ENCODE data around the gene CHRNA7. TPM values are rescaled to one million over a fixed set of nuclear protein-coding genes. Genes with fewer than 3 reads are reported as not detected.

CHRNA7 gene
- total RNA-seq, 2 donors from 2014 or later, result 3.9 to 5.2 TPM

DNA sequence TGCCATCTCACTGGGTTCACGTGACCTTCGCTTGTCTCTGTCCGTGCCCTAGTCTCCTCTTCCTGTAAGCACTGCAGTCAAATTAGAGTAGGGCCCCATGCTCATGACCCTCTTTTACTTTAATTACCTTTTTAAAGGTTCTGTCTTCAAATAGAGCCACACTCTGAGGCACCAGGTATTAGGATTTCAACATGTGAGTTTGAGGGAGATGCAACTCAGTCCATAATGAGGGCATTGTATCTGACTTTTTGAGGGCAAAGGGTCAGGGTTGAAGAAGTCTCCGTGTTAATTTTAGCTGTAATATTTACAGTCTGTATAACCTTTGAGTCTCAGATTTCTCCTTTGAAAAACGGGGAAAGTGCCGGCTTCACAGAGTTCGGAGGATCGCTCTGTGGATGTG, 82.9 kb downstream of the CHRNA7 start:
- no peak for DNase-seq
- Histone ChIP-seq H3K36me3 (no peaks in the 10 kb centered on the region), H3K27me3 (no peaks in the 10 kb centered on the region), H3K9me3 (no peaks in the 10 kb centered on the region), H3K27ac (no peak overlapping the region), H3K4me3 (no peak overlapping the region), H3K4me1 (no peaks in the 10 kb centered on the region), H3K9ac (ENCODE audit: low read depth in 2 of 2, low read length in 2 of 2) (no peak overlapping the region)
- intact Hi-C loops (cut with DNase I), result no loop called here
- TF ChIP-seq, protein P1, sequence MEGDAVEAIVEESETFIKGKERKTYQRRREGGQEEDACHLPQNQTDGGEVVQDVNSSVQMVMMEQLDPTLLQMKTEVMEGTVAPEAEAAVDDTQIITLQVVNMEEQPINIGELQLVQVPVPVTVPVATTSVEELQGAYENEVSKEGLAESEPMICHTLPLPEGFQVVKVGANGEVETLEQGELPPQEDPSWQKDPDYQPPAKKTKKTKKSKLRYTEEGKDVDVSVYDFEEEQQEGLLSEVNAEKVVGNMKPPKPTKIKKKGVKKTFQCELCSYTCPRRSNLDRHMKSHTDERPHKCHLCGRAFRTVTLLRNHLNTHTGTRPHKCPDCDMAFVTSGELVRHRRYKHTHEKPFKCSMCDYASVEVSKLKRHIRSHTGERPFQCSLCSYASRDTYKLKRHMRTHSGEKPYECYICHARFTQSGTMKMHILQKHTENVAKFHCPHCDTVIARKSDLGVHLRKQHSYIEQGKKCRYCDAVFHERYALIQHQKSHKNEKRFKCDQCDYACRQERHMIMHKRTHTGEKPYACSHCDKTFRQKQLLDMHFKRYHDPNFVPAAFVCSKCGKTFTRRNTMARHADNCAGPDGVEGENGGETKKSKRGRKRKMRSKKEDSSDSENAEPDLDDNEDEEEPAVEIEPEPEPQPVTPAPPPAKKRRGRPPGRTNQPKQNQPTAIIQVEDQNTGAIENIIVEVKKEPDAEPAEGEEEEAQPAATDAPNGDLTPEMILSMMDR (IDR thresholded peaks at IDR 0.05), result no peak

DNA sequence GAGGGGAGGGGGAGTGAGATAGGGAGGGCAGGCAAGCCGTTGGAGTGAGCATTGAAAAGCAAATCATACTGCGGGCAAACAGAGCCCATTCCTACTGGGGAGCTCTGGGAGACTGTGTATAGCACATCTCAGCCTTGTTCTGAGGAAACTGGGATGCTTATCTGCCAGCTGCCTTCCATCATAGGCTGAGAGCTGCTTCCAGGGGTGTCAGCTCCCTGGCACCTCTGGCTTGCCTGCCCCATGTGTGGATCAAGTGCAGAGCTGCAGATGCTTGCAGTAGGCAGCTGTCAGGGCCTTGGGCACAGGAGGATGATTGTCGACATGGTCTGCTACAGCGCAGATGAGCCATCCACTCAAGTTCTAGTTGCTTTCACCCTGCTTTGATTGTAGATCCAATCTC, 86.8 kb downstream of the CHRNA7 start:
- Histone ChIP-seq H3K9me3 (no peaks in the 10 kb centered on the region), H3K36me3 (no peaks in the 10 kb centered on the region), H3K9ac (ENCODE audit: low read depth in 2 of 2, low read length in 2 of 2) (no peak overlapping the region), H3K27ac (no peak overlapping the region), H3K4me1 (no peaks in the 10 kb centered on the region), H3K27me3 (no peaks in the 10 kb centered on the region), H3K4me3 (no peak overlapping the region)
- TF ChIP-seq, protein P1 (IDR thresholded peaks at IDR 0.05), result no peak
- DNase-seq, result no peak
- intact Hi-C loops (cut with DNase I), result no loop called here

DNA sequence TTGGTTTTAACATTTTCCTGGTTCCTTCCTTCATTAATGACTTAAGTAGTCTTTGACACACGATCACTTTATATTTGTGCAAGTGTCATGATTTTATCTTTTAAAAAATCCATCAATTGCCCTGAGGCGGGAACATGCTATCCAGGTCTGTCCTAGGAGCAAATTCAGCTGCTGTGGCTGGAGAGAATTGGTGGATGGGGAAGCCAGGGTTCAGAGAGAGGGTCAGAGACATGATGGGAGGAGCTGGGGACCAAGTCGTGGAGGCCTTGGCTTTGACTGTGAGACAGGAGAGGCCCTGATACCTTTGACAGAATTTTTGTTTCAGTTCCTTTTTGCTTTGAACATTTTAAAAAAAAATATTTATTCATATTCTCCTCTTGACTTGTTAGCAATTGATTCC, 89.0 kb downstream of the CHRNA7 start:
- Histone ChIP-seq H3K27me3 (no peaks in the 10 kb centered on the region), H3K9me3 (no peaks in the 10 kb centered on the region), H3K4me3 (no peak overlapping the region), H3K36me3 (no peaks in the 10 kb centered on the region), H3K9ac (ENCODE audit: low read depth in 2 of 2, low read length in 2 of 2) (no peak overlapping the region), H3K4me1 (no peaks in the 10 kb centered on the region), H3K27ac (no peak overlapping the region)
- DNase-seq, result no peak
- intact Hi-C loops (cut with DNase I), result no loop called here
- TF ChIP-seq, protein P1 (IDR thresholded peaks at IDR 0.05), result no peak

DNA sequence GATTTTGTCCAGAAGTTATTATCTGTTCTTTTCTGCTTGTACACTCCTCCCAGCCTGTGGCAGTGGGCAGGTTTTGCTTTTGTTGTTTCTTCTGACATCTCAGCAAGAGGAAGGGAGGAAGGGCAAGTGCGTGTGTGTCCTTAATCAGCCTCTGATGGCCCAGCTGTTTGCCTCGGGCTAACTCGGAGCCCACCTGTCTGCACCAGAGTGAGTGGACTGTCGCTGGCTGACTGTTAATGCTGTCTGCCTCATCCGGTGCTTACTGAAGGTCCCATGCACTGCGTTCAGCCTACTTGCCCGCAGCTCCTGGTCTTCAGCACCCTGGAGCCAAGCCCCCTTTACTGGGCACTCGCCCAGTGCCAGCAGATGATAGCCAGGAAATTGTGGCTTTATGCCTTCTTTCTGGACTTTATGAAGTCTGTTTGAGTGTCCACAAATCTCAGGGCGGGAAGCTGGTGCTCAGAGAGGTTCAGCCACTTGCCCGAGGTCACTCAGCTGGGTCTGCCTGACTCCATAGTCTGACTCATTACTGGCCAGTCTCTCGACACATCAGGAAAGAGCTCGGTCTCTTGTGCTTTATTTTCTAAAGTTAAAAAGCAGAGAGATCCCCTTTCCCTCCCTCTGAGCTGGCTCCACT, 89.5 kb downstream of the CHRNA7 start:
- no peaks in the 10 kb centered on the region for H3K27me3 ChIP-seq
- TF ChIP-seq, protein P1 (IDR thresholded peaks at IDR 0.05), result no peak

DNA sequence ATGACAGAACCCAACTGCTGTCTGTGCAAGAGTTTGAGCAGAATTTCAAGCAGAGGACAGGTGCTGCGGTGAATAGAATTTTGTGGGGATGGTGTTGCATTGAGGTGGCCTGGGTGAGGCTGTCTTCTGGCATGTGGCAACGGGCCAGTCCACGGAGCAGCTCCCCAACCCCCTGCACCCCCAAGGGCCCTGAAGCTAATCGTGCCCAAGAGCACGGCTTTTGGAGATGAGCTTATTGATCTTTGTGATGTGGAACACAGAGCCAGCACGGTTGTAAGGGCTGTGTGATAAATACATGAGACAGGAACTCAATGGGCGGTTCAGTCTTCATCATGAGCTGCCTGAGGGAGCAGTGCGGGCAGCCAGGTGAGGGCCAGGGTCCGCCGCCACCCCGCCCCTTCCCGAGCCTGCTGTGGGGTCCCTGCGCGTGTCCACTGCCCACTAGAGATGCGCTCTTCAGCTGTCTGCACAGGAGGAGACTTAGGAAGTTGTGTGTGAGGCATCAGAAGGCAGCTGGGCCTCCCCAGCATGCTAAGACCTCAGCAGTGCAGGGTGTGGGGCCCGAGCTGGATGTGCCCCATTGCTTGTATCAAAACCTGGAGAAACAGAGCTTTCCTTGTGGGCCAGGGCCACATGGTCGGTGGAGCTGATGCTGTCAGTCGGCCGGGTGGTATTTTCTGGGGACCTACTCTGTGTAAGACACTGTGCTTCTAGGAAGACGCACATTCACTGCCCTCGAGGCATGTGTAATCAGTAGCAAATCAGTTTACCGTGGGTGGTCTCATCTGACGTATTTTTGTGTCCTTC, 90.5 kb downstream of the CHRNA7 start:
- TF ChIP-seq, protein P1 (IDR thresholded peaks at IDR 0.05), result no peak
- no peak overlapping the region for H3K9ac ChIP-seq (ENCODE audit: low read depth in 2 of 2, low read length in 2 of 2)

More for the DNA sequence above, 89.5 kb downstream of the CHRNA7 start:
- H3K4me3 ChIP-seq, result no peak overlapping the region
- DNase-seq, result no peak
- intact Hi-C loops (cut with DNase I), result no loop called here
- H3K9ac ChIP-seq (ENCODE audit: low read depth in 2 of 2, low read length in 2 of 2), result no peak overlapping the region
- H3K36me3 ChIP-seq, result no peaks in the 10 kb centered on the region
- H3K4me1 ChIP-seq, result no peaks in the 10 kb centered on the region
- no peaks in the 10 kb centered on the region for H3K9me3 ChIP-seq
- H3K27ac ChIP-seq, result no peak overlapping the region

More for the DNA sequence above, 90.5 kb downstream of the CHRNA7 start:
- H3K4me1 ChIP-seq, result no peaks in the 10 kb centered on the region
- no peak overlapping the region for H3K27ac ChIP-seq
- intact Hi-C loops (cut with DNase I), result no loop called here
- H3K9me3 ChIP-seq, result no peaks in the 10 kb centered on the region
- no peak overlapping the region for H3K4me3 ChIP-seq
- no peaks in the 10 kb centered on the region for H3K27me3 ChIP-seq
- DNase-seq, result no peak
- H3K36me3 ChIP-seq, result no peaks in the 10 kb centered on the region

All from colonic mucosa (tissue), 4 donors.